Activated CD8-positive, alpha-beta T cell treated with anti-CD3 and anti-CD28 coated beads for 36 hours (primary cell): ENCODE results near the gene SPOPL. TPM values are rescaled to one million over a fixed set of nuclear protein-coding genes. Genes with fewer than 3 reads are reported as not detected.
"Not testable (repeated sequence)": the region's sequence is repeated elsewhere in the genome, so short reads cannot be mapped to it uniquely, and the experiment has no call there.

Source experiments
- ATAC-seq: fragments of 200-7000 bp; cut with Tn5 transposase; one replicate; pipeline ENCODE4 v1.10.0; 2021; ENCODE audit warnings: mild to moderate bottlenecking, moderate library complexity
- CTCF ChIA-PET: fragments of 350-600 bp; sonication (Branson Sonifier 250); formaldehyde crosslinking; loops from one replicate; lab custom pipeline; 2021; ENCODE audit warnings: antibody characterized with exemption; lab: Charles Lee
- POLR2A ChIA-PET: fragments of 350-600 bp; sonication (Branson Sonifier 250); formaldehyde crosslinking; loops from one replicate; lab custom pipeline; 2021; ENCODE audit warnings: antibody characterized with exemption; lab: Charles Lee
- DNase-seq: peaks from one replicate; pipeline ENCODE4 v3.0.0-alpha.2; 2020
- H3K27ac Mint-ChIP-seq: one replicate; pipeline ENCODE4 v1.8.0; 2021; ENCODE audit warnings: mild to moderate bottlenecking, mixed read lengths
- H3K27me3 Mint-ChIP-seq: one replicate; pipeline ENCODE4 v1.8.0; 2021; ENCODE audit warnings: mixed read lengths
- H3K36me3 Mint-ChIP-seq: one replicate; pipeline ENCODE4 v1.8.0; 2021; ENCODE audit warnings: low read depth, mixed read lengths
- H3K4me1 Mint-ChIP-seq: one replicate; pipeline ENCODE4 v1.8.0; 2021; ENCODE audit warnings: low read depth, mixed read lengths
- H3K4me3 Mint-ChIP-seq: one replicate; pipeline ENCODE4 v1.8.0; 2021; ENCODE audit warnings: mild to moderate bottlenecking, moderate library complexity, mixed read lengths
- H3K9me3 Mint-ChIP-seq: one replicate; pipeline ENCODE4 v1.8.0; 2021; ENCODE audit warnings: mixed read lengths
- intact Hi-C: fragments of 100-400 bp; cut with micrococcal nuclease; formaldehyde crosslinking; loops from one replicate; pipeline ENCODE4 v1.10.0; 2022
- total RNA-seq, 2 experiments: library from RNA; stranded (reverse); gene quantifications; one replicate each; pipeline ENCODE4 v1.2.3, GENCODE V29; 2021
- TF ChIP-seq, protein P1 (sequence below): fragments of 200-600 bp; IDR thresholded peaks from one replicate; pipeline ENCODE4 v1.8.0; 2022; ENCODE audit warnings: antibody characterized with exemption, mild to moderate bottlenecking

SPOPL gene
- total RNA-seq, 2 experiments from 2014 or later = 8.9 to 9.6 TPM

- peaks cover 13% of the 10 kb centered on the region for H3K9me3 Mint-ChIP-seq
- ATAC-seq = no peak
- peaks cover 4% of the 10 kb centered on the region for H3K27me3 Mint-ChIP-seq
- TF ChIP-seq, protein P1, sequence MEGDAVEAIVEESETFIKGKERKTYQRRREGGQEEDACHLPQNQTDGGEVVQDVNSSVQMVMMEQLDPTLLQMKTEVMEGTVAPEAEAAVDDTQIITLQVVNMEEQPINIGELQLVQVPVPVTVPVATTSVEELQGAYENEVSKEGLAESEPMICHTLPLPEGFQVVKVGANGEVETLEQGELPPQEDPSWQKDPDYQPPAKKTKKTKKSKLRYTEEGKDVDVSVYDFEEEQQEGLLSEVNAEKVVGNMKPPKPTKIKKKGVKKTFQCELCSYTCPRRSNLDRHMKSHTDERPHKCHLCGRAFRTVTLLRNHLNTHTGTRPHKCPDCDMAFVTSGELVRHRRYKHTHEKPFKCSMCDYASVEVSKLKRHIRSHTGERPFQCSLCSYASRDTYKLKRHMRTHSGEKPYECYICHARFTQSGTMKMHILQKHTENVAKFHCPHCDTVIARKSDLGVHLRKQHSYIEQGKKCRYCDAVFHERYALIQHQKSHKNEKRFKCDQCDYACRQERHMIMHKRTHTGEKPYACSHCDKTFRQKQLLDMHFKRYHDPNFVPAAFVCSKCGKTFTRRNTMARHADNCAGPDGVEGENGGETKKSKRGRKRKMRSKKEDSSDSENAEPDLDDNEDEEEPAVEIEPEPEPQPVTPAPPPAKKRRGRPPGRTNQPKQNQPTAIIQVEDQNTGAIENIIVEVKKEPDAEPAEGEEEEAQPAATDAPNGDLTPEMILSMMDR = no peak
- ChIA-PET CTCF (no interaction called here), POLR2A (no interaction called here)
- DNase-seq = no peak
- H3K4me1 Mint-ChIP-seq = no peaks in the 10 kb centered on the region
- intact Hi-C loops = no loop called here
- H3K27ac Mint-ChIP-seq = no peak overlapping the region
- H3K36me3 Mint-ChIP-seq = no peaks in the 10 kb centered on the region
- H3K4me3 Mint-ChIP-seq = no peak overlapping the region
Measured at GRCh38 chr2:138455691-138456090, 45.9 kb upstream of the SPOPL start.

DNA sequence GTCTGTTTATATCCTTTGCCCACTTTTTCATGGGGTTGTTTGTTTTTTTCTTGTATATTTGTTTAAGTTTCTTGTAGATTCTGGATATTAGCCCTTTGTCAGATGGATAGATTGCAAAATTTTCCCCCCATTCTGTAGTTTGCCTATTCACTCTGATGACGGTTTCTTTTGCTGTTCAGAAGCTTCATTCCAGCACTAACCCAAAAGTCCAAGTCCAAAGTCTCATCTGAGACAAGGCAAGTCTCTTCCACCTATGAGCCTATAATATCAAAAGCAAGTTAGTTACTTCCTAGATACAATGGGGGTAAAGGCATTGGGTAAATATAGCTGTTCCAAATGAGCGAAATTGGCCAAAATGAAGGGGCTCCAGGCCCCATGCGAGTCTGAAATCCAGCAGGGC, 38.9 kb upstream of the SPOPL start:
- peaks cover 30% of the 10 kb centered on the region for H3K9me3 Mint-ChIP-seq
- H3K4me3 Mint-ChIP-seq, DNase-seq, ATAC-seq, intact Hi-C loops, H3K27me3 Mint-ChIP-seq, H3K4me1 Mint-ChIP-seq, POLR2A ChIA-PET, CTCF ChIA-PET, H3K27ac Mint-ChIP-seq: not testable (repeated sequence)
- peaks cover 10% of the 10 kb centered on the region for H3K36me3 Mint-ChIP-seq

GRCh38 chr2:138468617-138469016, 33.0 kb upstream of the SPOPL start:
- Mint-ChIP-seq H3K27me3 (no peaks in the 10 kb centered on the region), H3K27ac (no peak overlapping the region), H3K4me3 (no peak overlapping the region), H3K4me1 (no peaks in the 10 kb centered on the region), H3K9me3 (peaks cover 4% of the 10 kb centered on the region), H3K36me3 (no peaks in the 10 kb centered on the region)
- ATAC-seq (no peak), DNase-seq (no peak)
- POLR2A ChIA-PET = no interaction called here
- CTCF ChIA-PET = no interaction called here
- intact Hi-C loops = no loop called here
- TF ChIP-seq, protein P1 = no peak

- ATAC-seq = no peak
- no peaks in the 10 kb centered on the region for H3K4me1 Mint-ChIP-seq
Measured at GRCh38 chr2:138469411-138469810, 32.2 kb upstream of the SPOPL start.

DNA sequence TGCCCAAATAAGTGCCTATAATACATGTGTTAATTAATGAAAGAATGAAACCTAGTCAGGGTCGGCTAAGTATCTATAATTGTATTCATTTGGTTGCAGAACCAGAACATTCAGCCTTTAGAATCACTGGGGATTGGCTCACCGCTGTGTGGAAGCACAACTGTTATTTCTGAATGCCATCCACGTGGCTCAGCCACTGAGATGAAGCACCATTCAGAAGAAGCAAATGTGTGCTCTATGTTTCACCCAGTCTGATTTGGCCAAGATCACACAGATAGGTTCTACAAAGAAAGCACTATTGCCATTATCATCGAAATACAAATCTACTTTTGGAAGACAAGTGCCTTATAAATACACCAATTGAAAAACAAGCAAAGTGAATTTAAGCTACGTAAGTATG, 30.6 kb upstream of the SPOPL start:
- Mint-ChIP-seq H3K4me1 (no peaks in the 10 kb centered on the region), H3K4me3 (no peak overlapping the region), H3K9me3 (no peaks in the 10 kb centered on the region), H3K27me3 (peaks cover 2% of the 10 kb centered on the region), H3K27ac (no peak overlapping the region), H3K36me3 (no peaks in the 10 kb centered on the region)
- CTCF ChIA-PET = no interaction called here
- TF ChIP-seq, protein P1 = no peak
- intact Hi-C loops = no loop called here
- no peak for ATAC-seq
- no peak for DNase-seq
- POLR2A ChIA-PET = no interaction called here

More at GRCh38 chr2:138469411-138469810, 32.2 kb upstream of the SPOPL start:
- Mint-ChIP-seq H3K9me3 (peaks cover 3% of the 10 kb centered on the region), H3K27ac (no peak overlapping the region), H3K27me3 (no peaks in the 10 kb centered on the region), H3K4me3 (no peak overlapping the region), H3K36me3 (no peaks in the 10 kb centered on the region)
- intact Hi-C loops = no loop called here
- DNase-seq = no peak
- CTCF ChIA-PET = no interaction called here
- POLR2A ChIA-PET = no interaction called here
- TF ChIP-seq, protein P1 = no peak
